ENCODE data around the gene CTTN.

- no peak for TF ChIP-seq MXI1 (IDR thresholded peaks at IDR 0.05; ENCODE audit: low read depth, low read length)
- no peak for TF ChIP-seq POLR2A (IDR thresholded peaks at IDR 0.05; ENCODE audit: low read depth, low read length)
- TF ChIP-seq CTCF (IDR thresholded peaks at IDR 0.05 in 2 of 3, conservative IDR thresholded peaks at IDR 0.05 in 1 of 3; ENCODE audit: control insufficient read depth in 2 of 3, extremely low read depth in 1 of 3, insufficient read depth in 1 of 3, low read depth in 3 of 3, low read length in 3 of 3): no peak
- no peak for TF ChIP-seq KLF5 (IDR thresholded peaks at IDR 0.05; ENCODE audit: partially characterized antibody)
- TF ChIP-seq EP300 (IDR thresholded peaks at IDR 0.05; ENCODE audit: borderline replicate concordance in 1 of 2, control insufficient read depth in 1 of 2, low read depth in 2 of 2, low read length in 2 of 2): no peak
- no peak for TF ChIP-seq RFX5 (IDR thresholded peaks at IDR 0.05; ENCODE audit: low read depth, low read length)
- TF ChIP-seq ZNF24 (IDR thresholded peaks at IDR 0.05): no peak
Observed at GRCh38 chr11:70468256-70469195, 70.2 kb downstream of the CTTN start.
